Mammary epithelial cell (primary cell): Measurements from ENCODE around the gene AATF.

Experiments used
- CTCF ChIP-seq, 2 donors: IDR thresholded peaks in 1 of 2; conservative IDR thresholded peaks in 1 of 2; 2 replicates each; pipeline ENCODE4 v1.5.1; 2011 to 2012; ENCODE audit warnings: inconsistent platforms in 2 of 2, low read length in 2 of 2, mild to moderate bottlenecking in 2 of 2, control low read depth in 1 of 2, low read depth in 1 of 2; ENCODE audit not compliant: insufficient read depth in 1 of 2; ENCODE audit errors: extremely low read depth in 1 of 2
- EZH2 ChIP-seq: IDR thresholded peaks from 2 replicates; pipeline ENCODE4 v1.6.1; 2012; ENCODE audit warnings: low read length, inconsistent platforms, borderline replicate concordance

- TF ChIP-seq EZH2, result no peak
- TF ChIP-seq CTCF (conservative IDR thresholded peaks at IDR 0.05 in 1 of 2, IDR thresholded peaks at IDR 0.05 in 1 of 2; ENCODE audit: extremely low read depth in 1 of 2, insufficient read depth in 1 of 2, low read depth in 1 of 2, low read length in 2 of 2), result no peak
Measured at GRCh38 chr17:37088459-37088858, 139.7 kb downstream of the AATF start.
